Measurements from ENCODE around the gene PTPRC. TPM values are rescaled to one million over a fixed set of nuclear protein-coding genes. Genes with fewer than 3 reads are reported as not detected.
"Not testable (repeated sequence)": the region's sequence is repeated elsewhere in the genome, so short reads cannot be mapped to it uniquely, and the experiment has no call there.

The PTPRC gene
- total RNA-seq, 1 donor from 2014 or later, result 33.4 TPM

DNA sequence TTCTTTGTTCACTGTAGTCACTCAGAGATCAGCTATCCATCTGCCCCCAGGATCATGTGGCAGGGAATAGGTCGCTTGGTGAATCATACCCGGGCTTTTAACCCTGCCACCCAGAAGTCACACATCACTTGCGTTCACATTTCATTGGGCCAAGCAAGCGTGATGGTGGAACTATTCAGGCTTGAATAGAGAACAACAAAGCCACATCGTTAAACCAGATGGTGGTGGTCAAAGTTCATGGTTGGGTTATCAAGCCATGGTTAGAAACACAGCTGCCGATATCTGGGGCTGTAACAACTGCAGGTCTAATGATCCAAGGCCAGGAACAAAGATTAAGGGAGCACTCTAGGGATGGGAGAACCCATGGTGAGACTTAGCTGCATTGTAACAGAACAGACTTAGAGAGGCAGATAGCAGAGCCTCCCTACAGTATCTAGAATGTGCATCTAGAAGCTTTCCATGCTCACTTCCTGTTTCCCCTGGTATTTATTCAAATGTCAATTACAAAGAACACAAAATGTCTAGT, 40.0 kb upstream of the PTPRC start:
- no peaks in the 10 kb centered on the region for H3K36me3 ChIP-seq
- TF ChIP-seq, protein P1, sequence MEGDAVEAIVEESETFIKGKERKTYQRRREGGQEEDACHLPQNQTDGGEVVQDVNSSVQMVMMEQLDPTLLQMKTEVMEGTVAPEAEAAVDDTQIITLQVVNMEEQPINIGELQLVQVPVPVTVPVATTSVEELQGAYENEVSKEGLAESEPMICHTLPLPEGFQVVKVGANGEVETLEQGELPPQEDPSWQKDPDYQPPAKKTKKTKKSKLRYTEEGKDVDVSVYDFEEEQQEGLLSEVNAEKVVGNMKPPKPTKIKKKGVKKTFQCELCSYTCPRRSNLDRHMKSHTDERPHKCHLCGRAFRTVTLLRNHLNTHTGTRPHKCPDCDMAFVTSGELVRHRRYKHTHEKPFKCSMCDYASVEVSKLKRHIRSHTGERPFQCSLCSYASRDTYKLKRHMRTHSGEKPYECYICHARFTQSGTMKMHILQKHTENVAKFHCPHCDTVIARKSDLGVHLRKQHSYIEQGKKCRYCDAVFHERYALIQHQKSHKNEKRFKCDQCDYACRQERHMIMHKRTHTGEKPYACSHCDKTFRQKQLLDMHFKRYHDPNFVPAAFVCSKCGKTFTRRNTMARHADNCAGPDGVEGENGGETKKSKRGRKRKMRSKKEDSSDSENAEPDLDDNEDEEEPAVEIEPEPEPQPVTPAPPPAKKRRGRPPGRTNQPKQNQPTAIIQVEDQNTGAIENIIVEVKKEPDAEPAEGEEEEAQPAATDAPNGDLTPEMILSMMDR (IDR thresholded peaks at IDR 0.05), result no peak
- TF ChIP-seq POLR2AphosphoS5 (IDR thresholded peaks at IDR 0.05; ENCODE audit: insufficient read depth in 1 of 2, low read depth in 1 of 2) (no peak), POLR2A (IDR thresholded peaks at IDR 0.05) (no peak)
- H3K9me3 ChIP-seq, result no peaks in the 10 kb centered on the region
- intact Hi-C loops (cut with DNase I), result no loop called here
- DNase-seq (ENCODE audit: extremely low spot score in 2 of 2), result no peak
- no peak overlapping the region for H3K4me3 ChIP-seq
- no peak overlapping the region for H3K27ac ChIP-seq
- H3K27me3 ChIP-seq, result no peaks in the 10 kb centered on the region
- H3K4me1 ChIP-seq, result no peaks in the 10 kb centered on the region

DNA sequence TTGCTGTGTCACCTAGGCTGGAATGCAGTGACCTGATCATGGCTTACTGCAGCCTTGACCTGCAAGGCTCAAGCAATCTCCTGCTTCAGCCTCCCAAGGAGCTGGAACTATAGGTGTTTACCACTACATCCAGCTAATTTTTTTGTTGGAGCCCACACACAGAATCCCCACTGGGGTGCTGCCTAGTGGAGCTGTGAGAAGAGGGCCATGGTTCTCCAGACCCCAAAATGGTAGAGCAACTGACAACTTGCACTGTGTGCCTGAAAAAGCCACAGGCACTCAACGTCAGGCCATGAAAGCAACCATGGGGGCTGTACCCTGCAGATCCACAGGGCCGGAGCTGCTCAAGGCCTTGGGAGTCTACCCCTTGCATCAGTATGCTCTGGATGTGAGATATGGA, 39.1 kb upstream of the PTPRC start:
- H3K27me3 ChIP-seq, result no peaks in the 10 kb centered on the region
- intact Hi-C loops (cut with DNase I), result no loop called here
- no peak overlapping the region for H3K27ac ChIP-seq
- no peaks in the 10 kb centered on the region for H3K36me3 ChIP-seq
- no peak for DNase-seq (ENCODE audit: extremely low spot score in 2 of 2)
- TF ChIP-seq POLR2A (IDR thresholded peaks at IDR 0.05), result no peak
- no peak for TF ChIP-seq POLR2AphosphoS5 (IDR thresholded peaks at IDR 0.05; ENCODE audit: insufficient read depth in 1 of 2, low read depth in 1 of 2)
- TF ChIP-seq, protein P1 (IDR thresholded peaks at IDR 0.05), result no peak
- no peaks in the 10 kb centered on the region for H3K4me1 ChIP-seq
- H3K9me3 ChIP-seq, result no peaks in the 10 kb centered on the region
- H3K4me3 ChIP-seq, result no peak overlapping the region

DNA sequence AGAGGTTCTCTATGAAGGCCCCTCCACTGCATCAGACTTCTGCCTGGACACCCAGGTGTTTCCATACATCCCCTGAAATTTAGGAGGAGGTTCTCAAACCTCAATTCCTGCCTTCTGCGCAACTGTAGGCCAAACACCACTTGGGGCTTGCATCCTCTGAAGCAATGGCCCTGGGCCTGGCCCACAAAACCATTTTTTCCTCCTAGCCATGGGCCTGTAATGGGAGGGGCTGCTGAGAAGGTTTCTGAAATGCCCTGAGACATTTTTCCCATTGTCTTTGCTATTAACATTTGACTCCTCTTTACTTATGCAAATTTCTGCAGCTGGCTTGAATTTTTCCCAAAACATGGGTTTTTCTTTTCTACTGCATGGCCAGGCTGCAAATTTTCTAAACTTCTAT, 37.9 kb upstream of the PTPRC start:
- H3K27ac ChIP-seq, result no peak overlapping the region
- DNase-seq (ENCODE audit: extremely low spot score in 2 of 2), result no peak
- TF ChIP-seq POLR2AphosphoS5 (IDR thresholded peaks at IDR 0.05; ENCODE audit: insufficient read depth in 1 of 2, low read depth in 1 of 2), result no peak
- no peak for TF ChIP-seq POLR2A (IDR thresholded peaks at IDR 0.05)
- TF ChIP-seq, protein P1 (IDR thresholded peaks at IDR 0.05), result no peak

DNA sequence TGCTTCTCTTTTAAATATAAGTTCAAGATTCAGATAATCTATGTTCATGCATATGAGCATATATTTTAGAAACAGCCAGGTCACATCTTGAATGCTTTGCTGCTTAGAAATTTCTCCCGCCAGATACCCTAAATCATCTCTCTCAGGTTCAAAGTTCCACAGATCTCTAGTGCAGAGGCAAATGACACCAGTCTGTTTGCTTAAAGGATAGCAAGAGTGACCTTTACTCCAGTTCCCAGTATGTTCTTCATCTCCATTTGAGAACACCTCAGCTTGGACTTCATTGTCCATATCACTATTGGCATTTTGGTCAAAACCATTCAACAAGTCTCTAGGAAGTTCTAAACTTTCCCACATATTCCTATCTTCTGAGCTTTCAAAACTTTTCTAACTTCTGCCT, 37.5 kb upstream of the PTPRC start:
- intact Hi-C loops (cut with DNase I); H3K4me1 ChIP-seq; H3K27ac ChIP-seq: not testable (repeated sequence)

More for the DNA sequence above, 37.9 kb upstream of the PTPRC start:
- no peak overlapping the region for H3K4me3 ChIP-seq
- no peaks in the 10 kb centered on the region for H3K27me3 ChIP-seq
- intact Hi-C loops (cut with DNase I), result no loop called here
- H3K9me3 ChIP-seq, result no peaks in the 10 kb centered on the region
- H3K36me3 ChIP-seq, result no peaks in the 10 kb centered on the region
- H3K4me1 ChIP-seq, result no peaks in the 10 kb centered on the region

DNA sequence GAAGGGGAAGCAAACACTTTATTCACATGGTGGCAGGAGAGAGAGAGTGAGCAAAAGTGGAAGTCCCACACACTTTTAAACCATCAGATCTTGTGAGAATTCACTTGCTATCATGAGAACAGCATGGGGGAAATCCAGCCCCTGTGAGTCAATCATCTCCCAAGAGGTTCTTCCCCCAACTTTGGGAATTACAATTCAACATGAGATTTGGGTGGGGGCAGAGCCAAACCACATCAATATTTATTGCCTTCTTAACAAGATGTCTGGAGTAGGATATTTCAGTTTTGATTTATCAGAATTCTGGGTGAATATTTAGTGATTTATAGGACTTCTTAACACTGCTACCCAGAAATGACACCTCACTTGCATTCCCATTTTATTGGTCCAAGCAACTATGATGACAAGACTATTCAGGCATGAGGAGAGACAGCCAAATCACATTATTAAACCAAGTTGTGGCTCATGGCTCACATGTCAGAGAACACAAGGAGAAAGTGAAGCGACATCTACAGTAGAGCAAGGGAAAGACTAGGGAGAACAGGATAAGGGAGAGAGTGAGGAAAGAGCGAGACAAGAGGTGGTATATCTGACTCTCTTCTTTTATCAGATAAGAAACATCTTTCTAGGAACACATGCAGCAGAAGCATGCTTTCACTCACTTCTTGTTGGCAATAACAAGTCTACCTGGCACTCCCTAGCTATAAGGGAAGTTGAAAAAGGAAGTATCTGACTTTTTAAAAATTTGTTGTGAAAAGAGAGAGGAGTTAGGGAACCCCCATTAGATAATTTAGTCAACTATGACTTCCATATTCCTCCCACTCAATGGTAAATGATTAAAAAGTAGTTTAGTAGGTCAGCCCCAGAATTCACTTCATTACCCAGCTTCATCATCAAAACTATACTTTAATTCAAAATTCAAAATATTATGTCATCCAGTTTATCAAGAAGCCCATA, 36.6 kb upstream of the PTPRC start:
- H3K4me1 ChIP-seq, result no peaks in the 10 kb centered on the region
- no peak overlapping the region for H3K27ac ChIP-seq
- intact Hi-C loops (cut with DNase I), result no loop called here
- H3K27me3 ChIP-seq, result no peaks in the 10 kb centered on the region
- DNase-seq (ENCODE audit: extremely low spot score in 2 of 2), result no peak
- no peak overlapping the region for H3K4me3 ChIP-seq
- H3K9me3 ChIP-seq, result no peaks in the 10 kb centered on the region
- no peaks in the 10 kb centered on the region for H3K36me3 ChIP-seq
- TF ChIP-seq POLR2AphosphoS5 (IDR thresholded peaks at IDR 0.05; ENCODE audit: insufficient read depth in 1 of 2, low read depth in 1 of 2) (no peak), POLR2A (IDR thresholded peaks at IDR 0.05) (no peak)
- TF ChIP-seq, protein P1 (IDR thresholded peaks at IDR 0.05), result no peak

More for the DNA sequence above, 37.5 kb upstream of the PTPRC start:
- not testable (repeated sequence) for H3K27me3 ChIP-seq; H3K9me3 ChIP-seq; DNase-seq (ENCODE audit: extremely low spot score in 2 of 2); H3K36me3 ChIP-seq; H3K4me3 ChIP-seq

Data from vagina (tissue), 2 donors.